GM12891 (cell line): ENCODE results near the gene SSPN.

Experiments
- DNase-seq: peaks from one replicate; pipeline ENCODE4 v3.0.0; 2011; ENCODE audit warnings: low spot score; ENCODE audit not compliant: insufficient read length
- FAIRE-seq: peaks from 2 replicates; lab custom pipeline; 2011; peaks lifted over from hg19 to GRCh38; lab: Jason Lieb, UNC
- PAX5 ChIP-seq: IDR thresholded peaks from 2 replicates; pipeline ENCODE4 v1.6.1; 2011; ENCODE audit warnings: low read length, moderate library complexity, mild to moderate bottlenecking; ENCODE audit not compliant: insufficient read depth, severe bottlenecking
- POLR2A ChIP-seq: IDR thresholded peaks from 2 replicates; pipeline ENCODE4 v1.6.1; 2011; ENCODE audit warnings: low read depth, low read length, control low read depth
- POLR2AphosphoS5 ChIP-seq: IDR thresholded peaks from 2 replicates; pipeline ENCODE4 v1.6.1; 2011; ENCODE audit warnings: low read depth, low read length, control low read depth
- POU2F2 ChIP-seq: IDR thresholded peaks from 2 replicates; pipeline ENCODE4 v1.6.1; 2011; ENCODE audit warnings: low read depth, mild to moderate bottlenecking, control low read depth, low read length, moderate library complexity
- SPI1 ChIP-seq: IDR thresholded peaks from 2 replicates; pipeline ENCODE4 v1.6.1; 2011; ENCODE audit warnings: low read depth, low read length, control low read depth
- TAF1 ChIP-seq: IDR thresholded peaks from 2 replicates; pipeline ENCODE4 v1.6.1; 2011; ENCODE audit warnings: low read depth, low read length, control low read depth

The SSPN gene

DNA sequence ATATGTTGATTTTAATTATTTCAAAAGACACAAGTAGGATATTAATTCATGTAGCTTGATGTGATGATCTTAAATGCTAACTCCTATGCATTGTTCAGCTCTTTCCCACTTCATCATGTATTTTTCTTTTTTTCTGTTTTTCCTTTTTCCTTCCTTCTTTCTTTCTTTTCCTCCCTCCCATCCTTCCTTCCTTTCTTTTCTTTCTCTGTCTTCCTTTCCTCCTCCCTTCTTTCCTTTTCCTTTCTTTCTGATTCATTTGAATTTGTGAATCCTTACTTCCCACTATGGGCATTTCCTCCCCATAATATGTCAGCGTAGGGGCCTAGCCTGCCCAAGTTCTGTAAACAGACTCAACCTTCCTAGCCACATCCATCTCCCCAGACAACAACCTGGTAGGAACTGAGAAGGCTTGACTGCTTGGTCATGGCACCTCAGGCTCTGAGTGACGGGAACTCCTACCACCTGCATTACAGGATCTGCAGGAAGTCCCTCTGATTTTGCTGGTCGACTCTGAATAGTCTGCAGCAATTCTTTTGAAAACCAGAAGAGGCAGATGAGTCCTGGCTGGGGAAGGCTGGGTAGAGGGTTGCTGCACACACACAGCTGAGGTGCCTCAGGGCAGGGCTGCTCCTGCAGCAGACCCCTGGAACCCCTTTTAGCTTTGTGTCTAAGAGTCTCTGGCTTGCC is 37.2 kb upstream of the SSPN start:
- DNase-seq (no peak), FAIRE-seq (peak; percentile 73)
- no peak for TF ChIP-seq SPI1
- TF ChIP-seq POLR2A: no peak
- no peak for TF ChIP-seq POU2F2

GRCh38 chr12:26162174-26162573 is 33.2 kb upstream of the SSPN start:
- TF ChIP-seq POLR2A (no peak), SPI1 (no peak), TAF1 (no peak), POLR2AphosphoS5 (no peak), PAX5 (no peak), POU2F2 (no peak)
- no peak for DNase-seq
- FAIRE-seq: no peak

DNA sequence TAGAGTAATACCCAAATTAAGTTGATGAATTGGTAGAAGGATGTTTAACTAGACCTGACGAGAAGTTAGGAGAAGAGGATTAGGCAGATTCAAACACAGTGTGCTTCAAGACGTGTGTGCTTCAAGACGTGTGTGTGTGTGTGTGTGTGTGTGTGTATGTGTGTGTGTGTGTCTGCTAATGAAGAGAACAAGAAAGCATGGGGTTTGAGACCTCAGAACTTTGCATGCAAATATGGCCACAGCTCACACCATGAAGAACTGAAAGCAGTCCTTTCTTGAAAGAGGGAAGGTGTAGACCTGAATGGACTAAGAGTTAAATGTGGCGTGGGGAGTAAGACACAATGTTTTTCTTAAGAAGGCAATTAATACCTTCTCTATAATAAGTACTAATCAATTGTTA is 32.5 kb upstream of the SSPN start:
- DNase-seq (peak; percentile 20), FAIRE-seq (peak; percentile 97)
- TF ChIP-seq SPI1 (peak; percentile 48; the same call in 1 of the 2 replicates), TAF1 (no peak), POLR2A (no peak), POU2F2 (peak; percentile 92), PAX5 (no peak)

DNA sequence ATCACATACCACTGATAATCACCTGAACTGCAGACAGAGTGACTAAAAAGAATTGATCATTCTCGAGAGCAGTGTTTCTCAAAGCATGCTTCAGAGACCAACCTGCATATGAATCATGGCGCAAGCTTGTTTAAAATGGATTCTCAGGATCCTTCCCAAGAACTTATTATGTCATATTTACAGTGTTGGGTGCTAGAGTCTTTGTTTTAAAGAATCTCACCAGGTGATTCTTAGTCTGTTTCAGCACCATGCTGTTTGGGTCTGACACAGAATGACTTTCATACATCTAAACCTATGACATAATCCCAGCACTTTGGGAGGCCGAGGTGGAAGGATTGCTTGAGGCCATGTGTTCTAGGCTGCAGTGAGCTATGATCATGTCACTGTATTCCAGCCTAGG is 31.3 kb upstream of the SSPN start:
- TF ChIP-seq POLR2AphosphoS5: no peak
- FAIRE-seq: peak; percentile 26
- no peak for DNase-seq

- no peak for FAIRE-seq
- TF ChIP-seq SPI1 (no peak), POU2F2 (no peak), POLR2A (no peak), TAF1 (no peak), PAX5 (no peak), POLR2AphosphoS5 (no peak)
- DNase-seq: no peak
Observed at GRCh38 chr12:26172013-26172412, 23.4 kb upstream of the SSPN start.

- no peak for FAIRE-seq
- no peak for TF ChIP-seq POU2F2
- TF ChIP-seq TAF1: no peak
- no peak for TF ChIP-seq SPI1
- TF ChIP-seq POLR2A: no peak
- DNase-seq: no peak
Observed at GRCh38 chr12:26172539-26172938, 22.8 kb upstream of the SSPN start.

- no peak for TF ChIP-seq SPI1
- no peak for TF ChIP-seq POLR2AphosphoS5
- TF ChIP-seq PAX5: no peak
- no peak for TF ChIP-seq TAF1
- no peak for TF ChIP-seq POLR2A
- TF ChIP-seq POU2F2: no peak
- FAIRE-seq: no peak
- no peak for DNase-seq
Observed at GRCh38 chr12:26172946-26173552, 22.3 kb upstream of the SSPN start.

DNA sequence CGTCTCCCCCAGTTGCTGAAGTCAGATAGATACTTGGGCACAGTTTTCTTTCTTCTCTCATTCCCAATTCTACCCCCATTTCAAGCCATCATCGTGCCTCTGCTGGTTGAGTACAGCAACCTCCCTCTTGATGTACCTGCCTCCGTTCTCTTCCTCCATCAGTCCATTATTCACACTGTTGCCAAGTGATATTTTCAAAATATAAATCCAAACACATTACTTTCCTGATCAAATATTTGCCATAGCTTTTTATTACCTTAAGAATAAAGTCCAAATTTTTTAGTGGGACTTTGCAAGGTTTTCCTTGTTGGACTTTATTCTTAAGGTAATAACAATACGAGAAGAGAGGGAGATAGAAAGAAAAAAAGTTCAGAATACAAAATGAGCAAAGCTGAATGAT is 18.6 kb upstream of the SSPN start:
- no peak for DNase-seq
- TF ChIP-seq POLR2AphosphoS5 (no peak), PAX5 (no peak), POLR2A (no peak), TAF1 (no peak), POU2F2 (no peak), SPI1 (no peak)
- no peak for FAIRE-seq

DNA sequence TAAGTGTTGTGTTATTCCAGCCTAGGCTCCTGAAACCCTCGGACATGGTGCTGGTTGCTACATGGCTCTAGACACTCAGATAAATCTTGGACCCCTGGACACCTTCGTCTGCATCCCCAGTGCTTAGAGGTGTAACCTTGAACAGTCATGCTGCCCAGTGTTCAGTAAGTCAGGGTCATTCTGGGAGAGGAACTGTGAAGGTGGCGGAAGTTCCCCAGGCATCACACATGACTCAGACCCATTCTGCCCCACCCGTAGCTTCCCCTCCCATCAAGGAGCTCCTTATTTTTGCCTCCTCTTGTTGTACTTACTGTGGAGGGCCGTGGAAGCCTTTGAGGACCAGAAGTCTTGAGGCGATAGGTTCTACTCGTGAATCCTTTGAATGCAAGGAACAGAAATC is 18.1 kb upstream of the SSPN start:
- TF ChIP-seq PAX5 (no peak), TAF1 (no peak), SPI1 (peak; percentile 87), POU2F2 (no peak), POLR2A (no peak), POLR2AphosphoS5 (no peak)
- FAIRE-seq: no peak
- DNase-seq: no peak

DNA sequence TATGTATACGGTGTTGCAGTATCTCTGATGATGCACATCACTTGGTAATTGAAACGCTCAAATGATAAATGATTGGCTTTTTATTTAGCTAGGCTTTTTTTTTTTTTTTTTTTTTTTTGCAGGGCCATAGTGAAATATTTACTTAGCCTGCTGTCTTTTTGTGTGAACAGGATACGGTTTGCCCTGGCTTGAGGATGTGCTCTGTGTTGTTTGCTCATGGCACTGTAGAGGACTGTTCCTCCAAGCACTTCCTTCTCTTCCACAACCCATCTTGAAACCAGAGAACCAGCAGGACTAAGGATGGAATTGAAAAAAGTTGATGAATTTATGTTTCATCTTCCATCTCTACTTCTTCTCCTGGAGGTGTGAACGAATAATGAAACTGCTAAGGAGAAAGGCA is 15.5 kb upstream of the SSPN start:
- TF ChIP-seq SPI1: no peak
- FAIRE-seq (no peak), DNase-seq (no peak)

DNA sequence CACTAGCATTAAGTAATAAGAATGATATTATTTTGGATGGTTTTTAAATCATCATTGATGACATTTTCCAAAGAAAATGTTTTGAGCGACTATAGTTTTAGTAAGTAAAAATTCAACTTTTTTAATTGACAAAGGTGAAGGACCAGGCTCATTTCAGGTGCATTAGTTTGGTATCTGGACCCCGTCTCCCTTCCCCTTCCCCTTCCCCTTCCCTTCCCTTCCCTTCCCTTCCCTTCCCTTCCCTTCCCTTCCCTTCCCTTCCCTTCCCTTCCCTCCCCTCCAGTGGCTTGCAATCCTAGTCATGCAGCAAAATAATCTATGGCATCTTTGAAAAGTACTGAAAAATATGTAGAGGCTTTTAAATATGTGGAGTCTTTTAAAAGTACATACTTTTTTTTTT is 13.0 kb upstream of the SSPN start:
- DNase-seq (no peak), FAIRE-seq (no peak)
- TF ChIP-seq PAX5: no peak
- no peak for TF ChIP-seq POLR2A
- TF ChIP-seq POU2F2: no peak
- no peak for TF ChIP-seq TAF1
- TF ChIP-seq POLR2AphosphoS5: no peak
- no peak for TF ChIP-seq SPI1
